ENCODE measurements around the gene MASTL. TPM values are rescaled to one million over a fixed set of nuclear protein-coding genes. Genes with fewer than 3 reads are reported as not detected.

Gene MASTL
- total RNA-seq, 1 experiment from 2014 or later = 25.5 TPM

DNA sequence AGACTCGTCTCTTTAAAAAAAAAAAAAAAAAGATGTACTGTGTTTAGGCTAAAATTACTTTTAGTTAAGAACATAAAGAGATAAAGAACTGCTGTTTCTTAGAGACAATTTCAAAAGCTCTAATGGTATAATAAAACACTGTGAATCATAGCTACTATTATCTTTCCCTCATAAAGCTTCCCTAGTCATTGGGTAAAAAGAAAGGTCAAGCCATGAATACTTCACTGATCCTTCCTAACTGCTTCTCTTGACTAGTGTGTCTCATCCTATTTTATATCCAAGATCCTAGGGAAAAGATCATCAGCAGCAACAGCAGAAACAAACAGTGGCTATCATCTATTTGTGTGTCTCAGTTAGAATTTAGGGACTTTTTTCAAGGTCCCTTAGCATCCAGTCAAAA is 11.5 kb upstream of the MASTL start:
- Mint-ChIP-seq H3K9me3 (no peaks in the 10 kb centered on the region), H3K4me1 (no peaks in the 10 kb centered on the region), H3K27ac (no peak overlapping the region), H3K27me3 (ENCODE audit: low read depth) (no peaks in the 10 kb centered on the region), H3K4me3 (no peak overlapping the region), H3K36me3 (peaks cover 68% of the 10 kb centered on the region)
- DNase-seq (ENCODE audit: low spot score) = no peak
- TF ChIP-seq, protein P1, sequence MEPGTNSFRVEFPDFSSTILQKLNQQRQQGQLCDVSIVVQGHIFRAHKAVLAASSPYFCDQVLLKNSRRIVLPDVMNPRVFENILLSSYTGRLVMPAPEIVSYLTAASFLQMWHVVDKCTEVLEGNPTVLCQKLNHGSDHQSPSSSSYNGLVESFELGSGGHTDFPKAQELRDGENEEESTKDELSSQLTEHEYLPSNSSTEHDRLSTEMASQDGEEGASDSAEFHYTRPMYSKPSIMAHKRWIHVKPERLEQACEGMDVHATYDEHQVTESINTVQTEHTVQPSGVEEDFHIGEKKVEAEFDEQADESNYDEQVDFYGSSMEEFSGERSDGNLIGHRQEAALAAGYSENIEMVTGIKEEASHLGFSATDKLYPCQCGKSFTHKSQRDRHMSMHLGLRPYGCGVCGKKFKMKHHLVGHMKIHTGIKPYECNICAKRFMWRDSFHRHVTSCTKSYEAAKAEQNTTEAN (CRISPR knock-in tag; IDR thresholded peaks at IDR 0.05) = no peak
- TF ChIP-seq, protein P2, sequence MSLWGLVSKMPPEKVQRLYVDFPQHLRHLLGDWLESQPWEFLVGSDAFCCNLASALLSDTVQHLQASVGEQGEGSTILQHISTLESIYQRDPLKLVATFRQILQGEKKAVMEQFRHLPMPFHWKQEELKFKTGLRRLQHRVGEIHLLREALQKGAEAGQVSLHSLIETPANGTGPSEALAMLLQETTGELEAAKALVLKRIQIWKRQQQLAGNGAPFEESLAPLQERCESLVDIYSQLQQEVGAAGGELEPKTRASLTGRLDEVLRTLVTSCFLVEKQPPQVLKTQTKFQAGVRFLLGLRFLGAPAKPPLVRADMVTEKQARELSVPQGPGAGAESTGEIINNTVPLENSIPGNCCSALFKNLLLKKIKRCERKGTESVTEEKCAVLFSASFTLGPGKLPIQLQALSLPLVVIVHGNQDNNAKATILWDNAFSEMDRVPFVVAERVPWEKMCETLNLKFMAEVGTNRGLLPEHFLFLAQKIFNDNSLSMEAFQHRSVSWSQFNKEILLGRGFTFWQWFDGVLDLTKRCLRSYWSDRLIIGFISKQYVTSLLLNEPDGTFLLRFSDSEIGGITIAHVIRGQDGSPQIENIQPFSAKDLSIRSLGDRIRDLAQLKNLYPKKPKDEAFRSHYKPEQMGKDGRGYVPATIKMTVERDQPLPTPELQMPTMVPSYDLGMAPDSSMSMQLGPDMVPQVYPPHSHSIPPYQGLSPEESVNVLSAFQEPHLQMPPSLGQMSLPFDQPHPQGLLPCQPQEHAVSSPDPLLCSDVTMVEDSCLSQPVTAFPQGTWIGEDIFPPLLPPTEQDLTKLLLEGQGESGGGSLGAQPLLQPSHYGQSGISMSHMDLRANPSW (CRISPR knock-in tag; conservative IDR thresholded peaks at IDR 0.05; ENCODE audit: low read depth) = no peak
- TF ChIP-seq KAT7 (CRISPR knock-in tag; IDR thresholded peaks at IDR 0.05; ENCODE audit: borderline replicate concordance) = no peak
- no peak for TF ChIP-seq GTF2I (CRISPR knock-in tag; conservative IDR thresholded peaks at IDR 0.05)
- no peak for TF ChIP-seq RORB (CRISPR knock-in tag; IDR thresholded peaks at IDR 0.05)
- TF ChIP-seq, protein P3, sequence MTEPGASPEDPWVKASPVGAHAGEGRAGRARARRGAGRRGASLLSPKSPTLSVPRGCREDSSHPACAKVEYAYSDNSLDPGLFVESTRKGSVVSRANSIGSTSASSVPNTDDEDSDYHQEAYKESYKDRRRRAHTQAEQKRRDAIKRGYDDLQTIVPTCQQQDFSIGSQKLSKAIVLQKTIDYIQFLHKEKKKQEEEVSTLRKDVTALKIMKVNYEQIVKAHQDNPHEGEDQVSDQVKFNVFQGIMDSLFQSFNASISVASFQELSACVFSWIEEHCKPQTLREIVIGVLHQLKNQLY (CRISPR knock-in tag; IDR thresholded peaks at IDR 0.05) = no peak
- no peak for TF ChIP-seq ZNF121 (CRISPR knock-in tag; IDR thresholded peaks at IDR 0.05)
- no peak for TF ChIP-seq ESRRA (CRISPR knock-in tag; IDR thresholded peaks at IDR 0.05; ENCODE audit: borderline replicate concordance)
- TF ChIP-seq TCF7 (CRISPR knock-in tag; IDR thresholded peaks at IDR 0.05; ENCODE audit: low read depth) = no peak
- TF ChIP-seq, protein P4, sequence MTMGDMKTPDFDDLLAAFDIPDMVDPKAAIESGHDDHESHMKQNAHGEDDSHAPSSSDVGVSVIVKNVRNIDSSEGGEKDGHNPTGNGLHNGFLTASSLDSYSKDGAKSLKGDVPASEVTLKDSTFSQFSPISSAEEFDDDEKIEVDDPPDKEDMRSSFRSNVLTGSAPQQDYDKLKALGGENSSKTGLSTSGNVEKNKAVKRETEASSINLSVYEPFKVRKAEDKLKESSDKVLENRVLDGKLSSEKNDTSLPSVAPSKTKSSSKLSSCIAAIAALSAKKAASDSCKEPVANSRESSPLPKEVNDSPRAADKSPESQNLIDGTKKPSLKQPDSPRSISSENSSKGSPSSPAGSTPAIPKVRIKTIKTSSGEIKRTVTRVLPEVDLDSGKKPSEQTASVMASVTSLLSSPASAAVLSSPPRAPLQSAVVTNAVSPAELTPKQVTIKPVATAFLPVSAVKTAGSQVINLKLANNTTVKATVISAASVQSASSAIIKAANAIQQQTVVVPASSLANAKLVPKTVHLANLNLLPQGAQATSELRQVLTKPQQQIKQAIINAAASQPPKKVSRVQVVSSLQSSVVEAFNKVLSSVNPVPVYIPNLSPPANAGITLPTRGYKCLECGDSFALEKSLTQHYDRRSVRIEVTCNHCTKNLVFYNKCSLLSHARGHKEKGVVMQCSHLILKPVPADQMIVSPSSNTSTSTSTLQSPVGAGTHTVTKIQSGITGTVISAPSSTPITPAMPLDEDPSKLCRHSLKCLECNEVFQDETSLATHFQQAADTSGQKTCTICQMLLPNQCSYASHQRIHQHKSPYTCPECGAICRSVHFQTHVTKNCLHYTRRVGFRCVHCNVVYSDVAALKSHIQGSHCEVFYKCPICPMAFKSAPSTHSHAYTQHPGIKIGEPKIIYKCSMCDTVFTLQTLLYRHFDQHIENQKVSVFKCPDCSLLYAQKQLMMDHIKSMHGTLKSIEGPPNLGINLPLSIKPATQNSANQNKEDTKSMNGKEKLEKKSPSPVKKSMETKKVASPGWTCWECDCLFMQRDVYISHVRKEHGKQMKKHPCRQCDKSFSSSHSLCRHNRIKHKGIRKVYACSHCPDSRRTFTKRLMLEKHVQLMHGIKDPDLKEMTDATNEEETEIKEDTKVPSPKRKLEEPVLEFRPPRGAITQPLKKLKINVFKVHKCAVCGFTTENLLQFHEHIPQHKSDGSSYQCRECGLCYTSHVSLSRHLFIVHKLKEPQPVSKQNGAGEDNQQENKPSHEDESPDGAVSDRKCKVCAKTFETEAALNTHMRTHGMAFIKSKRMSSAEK (CRISPR knock-in tag; IDR thresholded peaks at IDR 0.05; ENCODE audit: borderline replicate concordance) = no peak
- no peak for TF ChIP-seq ZNF317 (CRISPR knock-in tag; IDR thresholded peaks at IDR 0.05; ENCODE audit: borderline replicate concordance, low read depth)
- no peak for TF ChIP-seq CREM (CRISPR knock-in tag; IDR thresholded peaks at IDR 0.05)
- no peak for TF ChIP-seq HMGA2 (CRISPR knock-in tag; IDR thresholded peaks at IDR 0.05)
- no peak for TF ChIP-seq OVOL2 (CRISPR knock-in tag; IDR thresholded peaks at IDR 0.05; ENCODE audit: borderline replicate concordance)
- TF ChIP-seq SOX15 (CRISPR knock-in tag; IDR thresholded peaks at IDR 0.05) = no peak
- TF ChIP-seq, protein P5, sequence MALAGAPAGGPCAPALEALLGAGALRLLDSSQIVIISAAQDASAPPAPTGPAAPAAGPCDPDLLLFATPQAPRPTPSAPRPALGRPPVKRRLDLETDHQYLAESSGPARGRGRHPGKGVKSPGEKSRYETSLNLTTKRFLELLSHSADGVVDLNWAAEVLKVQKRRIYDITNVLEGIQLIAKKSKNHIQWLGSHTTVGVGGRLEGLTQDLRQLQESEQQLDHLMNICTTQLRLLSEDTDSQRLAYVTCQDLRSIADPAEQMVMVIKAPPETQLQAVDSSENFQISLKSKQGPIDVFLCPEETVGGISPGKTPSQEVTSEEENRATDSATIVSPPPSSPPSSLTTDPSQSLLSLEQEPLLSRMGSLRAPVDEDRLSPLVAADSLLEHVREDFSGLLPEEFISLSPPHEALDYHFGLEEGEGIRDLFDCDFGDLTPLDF (CRISPR knock-in tag; IDR thresholded peaks at IDR 0.05) = no peak
- no peak for TF ChIP-seq ZNF396 (CRISPR knock-in tag; IDR thresholded peaks at IDR 0.05; ENCODE audit: borderline replicate concordance)
- no peak for TF ChIP-seq FOXP4 (CRISPR knock-in tag; IDR thresholded peaks at IDR 0.05)
- TF ChIP-seq MAX (CRISPR knock-in tag; IDR thresholded peaks at IDR 0.05) = no peak
- no peak for TF ChIP-seq PREB (CRISPR knock-in tag; IDR thresholded peaks at IDR 0.05; ENCODE audit: borderline replicate concordance)
- no peak for ATAC-seq
- POLR2A ChIA-PET = interaction anchor here (0.6 kb wide), 1 partner anchor 99 kb away, joined by 6 read pairs; no protein-coding TSS in a partner anchor
- CTCF ChIA-PET = no interaction called here
